ENCODE measurements around the gene ANO9.

DNA sequence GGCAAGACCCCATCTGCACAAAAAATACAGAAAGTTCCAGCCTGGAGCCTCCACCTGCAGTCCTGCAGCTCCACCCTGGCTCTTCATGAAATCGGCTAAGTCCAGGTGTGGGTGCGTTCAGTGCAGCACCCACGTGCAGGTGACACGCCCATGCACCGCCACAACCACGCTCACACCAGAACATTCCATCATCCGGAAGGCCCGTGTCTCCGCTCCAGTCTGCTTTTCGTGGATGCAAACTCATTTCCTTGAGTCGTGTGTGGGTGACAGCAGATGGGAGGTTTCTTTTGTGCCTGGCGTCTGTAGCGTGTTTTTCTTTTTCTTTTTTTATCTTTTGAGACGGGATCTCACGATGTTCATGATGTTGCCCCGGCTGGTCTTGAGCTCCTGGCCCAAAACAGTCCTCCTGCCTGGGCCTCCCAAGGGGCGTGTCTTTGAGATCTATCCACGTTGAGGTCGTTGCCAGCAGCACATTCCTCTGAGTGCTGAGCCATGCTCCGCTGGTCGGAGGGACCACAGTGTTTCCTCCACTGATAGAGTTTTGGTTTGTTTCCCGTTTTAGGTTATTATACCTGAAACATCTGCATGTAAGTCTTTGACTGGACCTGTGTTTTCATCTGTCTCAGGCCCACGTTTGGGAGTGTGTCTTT is 15.4 kb upstream of the ANO9 start:
- TF ChIP-seq, protein P1, sequence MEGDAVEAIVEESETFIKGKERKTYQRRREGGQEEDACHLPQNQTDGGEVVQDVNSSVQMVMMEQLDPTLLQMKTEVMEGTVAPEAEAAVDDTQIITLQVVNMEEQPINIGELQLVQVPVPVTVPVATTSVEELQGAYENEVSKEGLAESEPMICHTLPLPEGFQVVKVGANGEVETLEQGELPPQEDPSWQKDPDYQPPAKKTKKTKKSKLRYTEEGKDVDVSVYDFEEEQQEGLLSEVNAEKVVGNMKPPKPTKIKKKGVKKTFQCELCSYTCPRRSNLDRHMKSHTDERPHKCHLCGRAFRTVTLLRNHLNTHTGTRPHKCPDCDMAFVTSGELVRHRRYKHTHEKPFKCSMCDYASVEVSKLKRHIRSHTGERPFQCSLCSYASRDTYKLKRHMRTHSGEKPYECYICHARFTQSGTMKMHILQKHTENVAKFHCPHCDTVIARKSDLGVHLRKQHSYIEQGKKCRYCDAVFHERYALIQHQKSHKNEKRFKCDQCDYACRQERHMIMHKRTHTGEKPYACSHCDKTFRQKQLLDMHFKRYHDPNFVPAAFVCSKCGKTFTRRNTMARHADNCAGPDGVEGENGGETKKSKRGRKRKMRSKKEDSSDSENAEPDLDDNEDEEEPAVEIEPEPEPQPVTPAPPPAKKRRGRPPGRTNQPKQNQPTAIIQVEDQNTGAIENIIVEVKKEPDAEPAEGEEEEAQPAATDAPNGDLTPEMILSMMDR (IDR thresholded peaks at IDR 0.05; ENCODE audit: low read length), result no peak
- TF ChIP-seq EZH2phosphoT487 (IDR thresholded peaks at IDR 0.05; ENCODE audit: low read length), result no peak
